ENCODE results near the gene ERN1.
"Not testable (repeated sequence)": the region's sequence is repeated elsewhere in the genome, so short reads cannot be mapped to it uniquely, and the experiment has no call there.

ERN1 gene

DNA sequence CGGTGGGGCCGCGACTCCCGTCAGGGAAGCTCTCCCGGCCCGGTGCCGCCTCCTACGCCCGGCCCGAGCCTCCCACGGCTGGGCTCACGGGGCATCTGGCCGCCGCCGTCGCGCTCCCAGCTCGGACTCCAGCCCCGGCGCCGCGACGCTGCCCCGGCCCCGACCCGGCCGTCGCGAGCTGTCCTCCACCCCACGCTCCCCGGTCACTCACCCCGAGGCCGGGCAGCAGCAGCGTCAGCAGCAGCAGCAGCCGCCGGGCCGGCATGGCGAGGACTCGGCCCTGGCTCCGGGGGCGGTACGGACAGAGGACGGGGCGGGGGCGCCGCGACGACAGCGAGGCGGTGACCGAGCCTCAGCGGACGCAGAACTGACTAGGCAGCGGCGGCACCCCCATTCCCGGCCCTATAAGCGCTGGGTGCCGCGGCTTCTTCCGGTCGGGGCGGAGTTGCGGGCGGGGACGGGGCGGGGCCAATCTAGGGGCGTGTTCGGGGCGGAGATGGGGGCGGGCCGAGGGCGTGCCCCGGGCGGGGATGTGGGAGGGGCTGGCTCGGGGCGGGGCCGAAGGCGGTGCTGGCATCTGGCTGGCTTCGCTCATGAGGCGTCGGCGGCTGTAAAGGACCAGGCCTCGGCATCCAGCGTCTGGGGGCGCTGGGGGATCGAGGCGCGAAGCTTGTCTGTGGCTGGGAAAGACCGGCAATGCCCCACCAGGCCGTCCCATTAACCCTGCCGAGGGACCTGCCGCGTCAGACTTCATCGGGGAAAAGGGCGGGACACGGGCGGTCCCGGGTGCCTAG is at the start of gene ERN1:
Gene ERN1, minus strand, starts transcription at position 380 of the 794 bp plus-strand sequence. Its CDS starts 115 bp downstream, at position 265.
- Histone ChIP-seq H3K27me3 (replicated peaks) (no peaks in the 10 kb centered on the region), H3K36me3 (replicated peaks) (no peaks in the 10 kb centered on the region), H3K4me3 (ENCODE audit: low read depth, low read length) (peak within 1 kb of the TSS; percentile 66), H3K27ac (peak within 1 kb of the TSS; percentile 74)
- no peak for TF ChIP-seq CTCF (IDR thresholded peaks at IDR 0.05; ENCODE audit: low read depth, low read length, missing control alignments)
- in situ Hi-C loops (cut with HindIII; ENCODE audit: low pct_ligation_motif_present, low sequenced_read_pairs), result no loop called here
- DNase-seq, result peak; percentile 86

DNA sequence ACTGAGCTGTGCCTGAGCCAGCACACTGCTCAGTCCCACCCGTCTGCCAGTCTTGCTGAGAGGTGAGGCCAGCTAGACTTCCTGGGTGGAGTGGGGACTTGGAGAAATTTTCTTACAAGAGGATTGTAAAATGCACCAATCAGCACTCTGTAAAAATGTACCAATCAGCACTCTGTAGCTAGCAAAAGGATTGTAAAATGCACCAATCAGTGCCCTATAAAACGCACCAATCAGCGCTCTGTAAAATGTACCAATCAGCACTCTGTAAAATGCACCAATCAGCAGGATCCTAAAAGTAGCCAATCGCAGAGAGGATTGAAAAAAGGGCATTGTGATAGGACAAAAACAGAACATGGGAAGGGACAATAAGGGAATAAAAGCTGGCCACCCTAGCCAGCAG is 49.1 kb upstream of the ERN1 start:
- H3K4me3 ChIP-seq (ENCODE audit: low read depth, low read length); in situ Hi-C loops (cut with HindIII; ENCODE audit: low pct_ligation_motif_present, low sequenced_read_pairs); H3K27ac ChIP-seq; H3K27me3 ChIP-seq (replicated peaks); H3K36me3 ChIP-seq (replicated peaks); DNase-seq: not testable (repeated sequence)

- H3K4me3 ChIP-seq (ENCODE audit: low read depth, low read length), result no peak overlapping the region
- H3K27me3 ChIP-seq (replicated peaks), result no peaks in the 10 kb centered on the region
- no peak overlapping the region for H3K27ac ChIP-seq
- in situ Hi-C loops (cut with HindIII; ENCODE audit: low pct_ligation_motif_present, low sequenced_read_pairs), result no loop called here
- DNase-seq, result no peak
- H3K36me3 ChIP-seq (replicated peaks), result no peaks in the 10 kb centered on the region
- no peak for TF ChIP-seq CTCF (IDR thresholded peaks at IDR 0.05; ENCODE audit: low read depth, low read length, missing control alignments)
These were observed 48.3 kb upstream of the ERN1 start for GRCh38 chr17:64178011-64178825.

GRCh38 chr17:64177311-64178010 is 47.5 kb upstream of the ERN1 start:
- no peak for TF ChIP-seq CTCF (IDR thresholded peaks at IDR 0.05; ENCODE audit: low read depth, low read length, missing control alignments)
- Histone ChIP-seq H3K27ac (no peak overlapping the region), H3K36me3 (replicated peaks) (no peaks in the 10 kb centered on the region), H3K4me3 (ENCODE audit: low read depth, low read length) (no peak overlapping the region), H3K27me3 (replicated peaks) (no peaks in the 10 kb centered on the region)
- DNase-seq, result no peak
- in situ Hi-C loops (cut with HindIII; ENCODE audit: low pct_ligation_motif_present, low sequenced_read_pairs), result no loop called here

DNA sequence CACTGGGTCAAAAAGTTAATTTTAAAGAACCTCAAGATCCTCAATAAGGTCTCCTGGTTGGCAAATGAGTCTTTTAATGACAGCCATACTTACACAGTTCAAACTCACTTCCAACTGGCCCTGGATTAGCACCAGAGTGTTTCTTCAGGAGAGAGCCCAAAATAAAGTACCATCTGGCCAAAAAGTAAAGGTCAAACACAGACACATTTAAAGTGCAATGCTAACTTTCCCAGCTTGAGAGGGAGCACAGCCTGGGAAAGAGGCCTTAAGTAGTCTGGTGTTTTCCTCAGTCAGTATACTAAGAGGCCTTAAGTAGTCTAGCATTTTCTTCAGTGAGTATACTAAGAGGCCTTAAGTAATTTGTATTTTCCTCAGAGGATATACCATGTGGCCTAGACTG is 46.6 kb upstream of the ERN1 start:
- no peak for DNase-seq
- TF ChIP-seq CTCF (IDR thresholded peaks at IDR 0.05; ENCODE audit: low read depth, low read length, missing control alignments), result no peak
- H3K27ac ChIP-seq, result no peak overlapping the region
- in situ Hi-C loops (cut with HindIII; ENCODE audit: low pct_ligation_motif_present, low sequenced_read_pairs), result no loop called here
- no peak overlapping the region for H3K4me3 ChIP-seq (ENCODE audit: low read depth, low read length)
- H3K36me3 ChIP-seq (replicated peaks), result no peaks in the 10 kb centered on the region
- no peaks in the 10 kb centered on the region for H3K27me3 ChIP-seq (replicated peaks)

Measured in brain microvascular endothelial cell (primary cell).